ENCODE data around the gene CLDN10.

The CLDN10 gene

DNA sequence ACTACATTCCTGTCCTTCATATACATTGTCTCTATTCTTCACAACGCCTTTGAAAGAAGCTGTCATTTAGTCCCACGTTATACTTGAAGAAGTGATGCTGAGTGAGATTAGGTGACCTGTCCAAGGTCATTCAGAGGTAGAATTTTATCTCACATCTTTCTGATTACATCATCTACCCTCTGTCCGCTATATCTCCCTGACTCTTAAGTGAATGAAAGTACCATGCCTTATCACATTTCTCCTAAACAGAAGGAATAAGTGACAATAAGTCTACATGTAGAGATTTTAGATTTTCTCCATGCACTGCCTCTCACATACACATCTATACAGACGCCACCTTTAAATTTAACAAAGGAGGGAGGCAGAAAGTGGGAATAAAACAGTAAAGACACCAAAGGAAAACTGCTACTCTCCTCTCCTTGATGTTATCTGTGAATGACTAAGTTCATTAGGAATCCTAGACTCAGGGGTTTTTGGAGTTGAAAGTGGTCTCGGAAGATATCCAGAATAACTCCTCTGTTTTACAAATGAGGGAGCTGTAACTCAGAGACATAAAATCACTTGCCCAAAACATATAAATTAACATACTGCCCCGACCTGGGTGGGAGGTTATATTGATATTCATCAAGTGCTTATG, 4.9 kb upstream of the CLDN10 start:
- TF ChIP-seq, protein P1, sequence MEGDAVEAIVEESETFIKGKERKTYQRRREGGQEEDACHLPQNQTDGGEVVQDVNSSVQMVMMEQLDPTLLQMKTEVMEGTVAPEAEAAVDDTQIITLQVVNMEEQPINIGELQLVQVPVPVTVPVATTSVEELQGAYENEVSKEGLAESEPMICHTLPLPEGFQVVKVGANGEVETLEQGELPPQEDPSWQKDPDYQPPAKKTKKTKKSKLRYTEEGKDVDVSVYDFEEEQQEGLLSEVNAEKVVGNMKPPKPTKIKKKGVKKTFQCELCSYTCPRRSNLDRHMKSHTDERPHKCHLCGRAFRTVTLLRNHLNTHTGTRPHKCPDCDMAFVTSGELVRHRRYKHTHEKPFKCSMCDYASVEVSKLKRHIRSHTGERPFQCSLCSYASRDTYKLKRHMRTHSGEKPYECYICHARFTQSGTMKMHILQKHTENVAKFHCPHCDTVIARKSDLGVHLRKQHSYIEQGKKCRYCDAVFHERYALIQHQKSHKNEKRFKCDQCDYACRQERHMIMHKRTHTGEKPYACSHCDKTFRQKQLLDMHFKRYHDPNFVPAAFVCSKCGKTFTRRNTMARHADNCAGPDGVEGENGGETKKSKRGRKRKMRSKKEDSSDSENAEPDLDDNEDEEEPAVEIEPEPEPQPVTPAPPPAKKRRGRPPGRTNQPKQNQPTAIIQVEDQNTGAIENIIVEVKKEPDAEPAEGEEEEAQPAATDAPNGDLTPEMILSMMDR (IDR thresholded peaks at IDR 0.05; ENCODE audit: low read depth, low read length) = no peak
- H3K9ac ChIP-seq (ENCODE audit: low read length) = no peak overlapping the region
- no peaks in the 10 kb centered on the region for H3K36me3 ChIP-seq (replicated peaks; ENCODE audit: low read depth, low read length)
- H3K79me2 ChIP-seq (ENCODE audit: low read length) = no peaks in the 10 kb centered on the region
- no peaks in the 10 kb centered on the region for H4K20me1 ChIP-seq (ENCODE audit: insufficient read depth, low read length)
- H3K4me3 ChIP-seq (ENCODE audit: low read length) = no peak overlapping the region
- no peaks in the 10 kb centered on the region for H3K9me3 ChIP-seq (ENCODE audit: insufficient read depth, low read length)
- no peak overlapping the region for H3K4me2 ChIP-seq (ENCODE audit: low read length)
- H3K4me1 ChIP-seq (ENCODE audit: low read length) = peaks cover 4% of the 10 kb centered on the region; the same call in 1 of the 2 replicates
- H3K27me3 ChIP-seq (ENCODE audit: low read depth, low read length) = peaks cover 31% of the 10 kb centered on the region
- H2AFZ ChIP-seq (ENCODE audit: low read depth, low read length) = no peak overlapping the region
- H3K27ac ChIP-seq (ENCODE audit: low read length) = no peak overlapping the region

DNA sequence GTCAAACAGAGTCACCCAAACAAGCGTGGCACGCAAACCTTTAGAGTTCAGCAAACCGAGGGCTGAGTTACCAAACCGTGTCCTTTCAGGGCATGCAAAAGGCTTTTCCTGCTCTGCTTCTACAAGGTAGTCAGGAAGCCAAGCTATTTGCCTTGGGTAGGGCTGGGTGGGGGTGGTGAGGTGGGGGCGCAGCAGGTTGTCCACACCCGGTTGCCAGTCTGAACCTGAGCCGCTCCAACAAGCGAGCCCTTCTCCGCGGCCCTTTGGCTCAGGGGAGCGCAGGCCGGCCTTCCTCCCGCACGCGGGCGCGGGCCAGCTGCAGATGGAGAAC, 347 bp upstream of the CLDN10 start:
- no peak for TF ChIP-seq EZH2phosphoT487 (IDR thresholded peaks at IDR 0.05; ENCODE audit: low read depth)
- TF ChIP-seq, protein P1 (IDR thresholded peaks at IDR 0.05; ENCODE audit: low read depth, low read length) = no peak
- Histone ChIP-seq H3K4me3 (ENCODE audit: low read length) (no peak overlapping the region), H3K36me3 (replicated peaks; ENCODE audit: low read depth, low read length) (no peaks in the 10 kb centered on the region), H3K9me3 (ENCODE audit: insufficient read depth, low read length) (no peaks in the 10 kb centered on the region), H3K4me2 (ENCODE audit: low read length) (no peak overlapping the region), H3K27ac (ENCODE audit: low read length) (no peak overlapping the region), H4K20me1 (ENCODE audit: insufficient read depth, low read length) (no peaks in the 10 kb centered on the region), H2AFZ (ENCODE audit: low read depth, low read length) (no peak overlapping the region), H3K27me3 (ENCODE audit: low read depth, low read length) (peaks cover 21% of the 10 kb centered on the region), H3K9ac (ENCODE audit: low read length) (no peak overlapping the region), H3K79me2 (ENCODE audit: low read length) (no peaks in the 10 kb centered on the region), H3K4me1 (ENCODE audit: low read length) (no peaks in the 10 kb centered on the region)

DNA sequence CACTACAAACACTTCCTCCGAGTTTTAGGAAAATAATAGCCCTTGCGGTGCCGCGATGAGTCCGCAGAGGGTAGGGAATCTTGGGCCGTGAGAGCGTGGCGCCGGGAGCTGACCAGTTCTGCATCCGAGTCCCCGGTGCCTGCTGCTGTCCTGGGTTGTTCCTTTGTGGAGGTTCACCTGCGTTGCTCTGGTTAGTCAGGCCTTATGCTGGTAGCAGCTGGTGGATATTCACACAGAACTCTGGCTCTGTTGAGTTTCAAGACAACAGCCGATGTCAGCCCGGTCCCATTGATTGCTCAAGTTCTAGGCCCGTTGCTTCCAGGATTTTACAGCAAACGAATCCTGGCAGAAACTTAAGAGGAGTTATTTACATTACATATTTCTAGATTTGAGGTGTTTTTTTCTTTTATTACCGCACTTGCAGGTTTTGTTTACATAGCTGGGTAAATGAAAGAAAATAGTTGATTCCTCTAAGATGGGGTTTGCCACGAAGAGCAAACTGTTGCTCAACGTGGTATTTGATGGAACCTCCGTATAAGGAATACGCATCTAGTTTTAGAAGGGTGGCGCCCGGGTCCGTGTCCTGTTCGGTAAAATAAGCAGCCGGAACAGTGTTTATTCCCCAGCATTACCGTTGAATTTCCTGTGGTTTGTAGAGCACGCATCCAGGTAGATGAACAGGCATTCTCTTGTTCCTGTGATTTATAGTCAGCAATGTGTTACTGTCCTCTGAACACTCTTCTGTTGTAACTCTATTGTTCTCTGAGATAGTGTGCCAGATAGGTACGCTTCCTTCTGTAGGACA, 1.3 kb downstream of the CLDN10 start:
- H3K27ac ChIP-seq (ENCODE audit: low read length) = no peak overlapping the region
- H4K20me1 ChIP-seq (ENCODE audit: insufficient read depth, low read length) = no peaks in the 10 kb centered on the region
- H3K9ac ChIP-seq (ENCODE audit: low read length) = no peak overlapping the region
- H3K4me1 ChIP-seq (ENCODE audit: low read length) = no peaks in the 10 kb centered on the region
- peaks cover 24% of the 10 kb centered on the region for H3K27me3 ChIP-seq (ENCODE audit: low read depth, low read length)
- TF ChIP-seq, protein P1 (IDR thresholded peaks at IDR 0.05; ENCODE audit: low read depth, low read length) = no peak
- TF ChIP-seq EZH2phosphoT487 (IDR thresholded peaks at IDR 0.05; ENCODE audit: low read depth) = no peak
- no peaks in the 10 kb centered on the region for H3K36me3 ChIP-seq (replicated peaks; ENCODE audit: low read depth, low read length)
- H2AFZ ChIP-seq (ENCODE audit: low read depth, low read length) = no peak overlapping the region
- no peak overlapping the region for H3K4me3 ChIP-seq (ENCODE audit: low read length)
- no peak overlapping the region for H3K4me2 ChIP-seq (ENCODE audit: low read length)
- H3K9me3 ChIP-seq (ENCODE audit: insufficient read depth, low read length) = no peaks in the 10 kb centered on the region
- H3K79me2 ChIP-seq (ENCODE audit: low read length) = no peaks in the 10 kb centered on the region

DNA sequence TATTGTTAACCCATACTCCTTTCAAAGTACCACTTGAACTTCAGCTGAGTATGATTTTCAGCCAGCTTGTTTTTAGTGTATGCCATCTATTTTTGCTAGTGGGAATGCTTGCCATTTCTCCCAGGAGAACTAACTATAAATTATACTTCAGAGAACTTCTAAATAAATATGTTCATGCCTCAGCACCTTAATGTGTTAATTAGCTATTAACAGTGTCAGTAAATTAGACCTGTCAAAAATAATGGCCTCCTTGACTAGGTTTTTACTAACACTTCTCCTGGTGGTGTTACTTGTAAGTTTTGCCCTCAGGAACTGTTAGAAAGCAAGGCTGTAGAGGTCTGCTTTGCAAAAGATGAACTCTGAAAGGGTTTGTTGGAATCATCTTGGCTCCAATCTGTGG, 4.5 kb downstream of the CLDN10 start:
- no peak for TF ChIP-seq EZH2phosphoT487 (IDR thresholded peaks at IDR 0.05; ENCODE audit: low read depth)
- TF ChIP-seq, protein P1 (IDR thresholded peaks at IDR 0.05; ENCODE audit: low read depth, low read length) = no peak
- no peak overlapping the region for H3K27ac ChIP-seq (ENCODE audit: low read length)
- H3K36me3 ChIP-seq (replicated peaks; ENCODE audit: low read depth, low read length) = no peaks in the 10 kb centered on the region
- H3K79me2 ChIP-seq (ENCODE audit: low read length) = no peaks in the 10 kb centered on the region
- no peaks in the 10 kb centered on the region for H3K4me1 ChIP-seq (ENCODE audit: low read length)
- no peak overlapping the region for H2AFZ ChIP-seq (ENCODE audit: low read depth, low read length)
- no peak overlapping the region for H3K4me2 ChIP-seq (ENCODE audit: low read length)
- no peak overlapping the region for H3K9ac ChIP-seq (ENCODE audit: low read length)
- peaks cover 38% of the 10 kb centered on the region for H3K27me3 ChIP-seq (ENCODE audit: low read depth, low read length)
- H3K4me3 ChIP-seq (ENCODE audit: low read length) = no peak overlapping the region
- no peaks in the 10 kb centered on the region for H3K9me3 ChIP-seq (ENCODE audit: insufficient read depth, low read length)
- H4K20me1 ChIP-seq (ENCODE audit: insufficient read depth, low read length) = no peaks in the 10 kb centered on the region

Data from OCI-LY3 (cell line).